ENCODE data around the gene IFT81.

- TF ChIP-seq, protein P1, sequence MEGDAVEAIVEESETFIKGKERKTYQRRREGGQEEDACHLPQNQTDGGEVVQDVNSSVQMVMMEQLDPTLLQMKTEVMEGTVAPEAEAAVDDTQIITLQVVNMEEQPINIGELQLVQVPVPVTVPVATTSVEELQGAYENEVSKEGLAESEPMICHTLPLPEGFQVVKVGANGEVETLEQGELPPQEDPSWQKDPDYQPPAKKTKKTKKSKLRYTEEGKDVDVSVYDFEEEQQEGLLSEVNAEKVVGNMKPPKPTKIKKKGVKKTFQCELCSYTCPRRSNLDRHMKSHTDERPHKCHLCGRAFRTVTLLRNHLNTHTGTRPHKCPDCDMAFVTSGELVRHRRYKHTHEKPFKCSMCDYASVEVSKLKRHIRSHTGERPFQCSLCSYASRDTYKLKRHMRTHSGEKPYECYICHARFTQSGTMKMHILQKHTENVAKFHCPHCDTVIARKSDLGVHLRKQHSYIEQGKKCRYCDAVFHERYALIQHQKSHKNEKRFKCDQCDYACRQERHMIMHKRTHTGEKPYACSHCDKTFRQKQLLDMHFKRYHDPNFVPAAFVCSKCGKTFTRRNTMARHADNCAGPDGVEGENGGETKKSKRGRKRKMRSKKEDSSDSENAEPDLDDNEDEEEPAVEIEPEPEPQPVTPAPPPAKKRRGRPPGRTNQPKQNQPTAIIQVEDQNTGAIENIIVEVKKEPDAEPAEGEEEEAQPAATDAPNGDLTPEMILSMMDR (conservative IDR thresholded peaks at IDR 0.05; ENCODE audit: low read depth, low read length), result no peak
- TF ChIP-seq EZH2 (IDR thresholded peaks at IDR 0.05; ENCODE audit: borderline replicate concordance, low read depth, low read length, poor library complexity, severe bottlenecking), result no peak
Observed at GRCh38 chr12:110175201-110175600, 51.0 kb downstream of the IFT81 start.
